Neuronal stem cell (in vitro differentiated cells): ENCODE results near the gene ODC1.
A peak's percentile ranks its signal among the peaks of the same experiment; 100 is the strongest.

Source experiments
- DNase-seq: peaks from one replicate; pipeline ENCODE4 v3.0.0-alpha.2; 2013; ENCODE audit warnings: low spot score
- H2AFZ ChIP-seq: one replicate; pipeline ENCODE4 v1.6.1; 2013; ENCODE audit warnings: mild to moderate bottlenecking, low read length, inconsistent platforms
- H2AK5ac ChIP-seq: 2 replicates; pipeline ENCODE4 v1.6.1; 2013; ENCODE audit warnings: low read depth, mild to moderate bottlenecking, inconsistent platforms, low read length, moderate library complexity, mixed read lengths
- H2BK120ac ChIP-seq: 2 replicates; pipeline ENCODE4 v1.6.1; 2013; ENCODE audit warnings: low read depth, mild to moderate bottlenecking, inconsistent platforms, low read length, moderate library complexity, mixed read lengths
- H2BK12ac ChIP-seq: one replicate; pipeline ENCODE4 v1.6.1; 2013; ENCODE audit warnings: low read length, inconsistent platforms
- H2BK15ac ChIP-seq: 2 replicates; pipeline ENCODE4 v1.6.1; 2013; ENCODE audit warnings: mild to moderate bottlenecking, low read length, inconsistent platforms, mixed read lengths
- H2BK5ac ChIP-seq: one replicate; pipeline ENCODE4 v1.6.1; 2013; ENCODE audit warnings: inconsistent platforms, mild to moderate bottlenecking, low read length, moderate library complexity
- H3K14ac ChIP-seq: one replicate; pipeline ENCODE4 v1.6.1; 2013; ENCODE audit warnings: low read length, inconsistent platforms
- H3K18ac ChIP-seq: 2 replicates; pipeline ENCODE4 v1.6.1; 2013; ENCODE audit warnings: low read length, inconsistent platforms
- H3K23ac ChIP-seq: 2 replicates; pipeline ENCODE4 v1.6.1; 2013; ENCODE audit warnings: low read depth, mild to moderate bottlenecking, mixed read lengths, low read length, inconsistent platforms; ENCODE audit not compliant: poor library complexity
- H3K27ac ChIP-seq: replicated peaks from 3 replicates; pipeline ENCODE4 v1.5.1; 2013; ENCODE audit warnings: low read length, inconsistent platforms
- H3K27me3 ChIP-seq, 3 experiments: 2 replicates each; pipeline ENCODE4 v1.6.1; 2013; ENCODE audit warnings: low read length in 3 of 3, mild to moderate bottlenecking in 2 of 3, inconsistent platforms in 1 of 3, low read depth in 1 of 3, mixed read lengths in 1 of 3, moderate library complexity in 1 of 3; ENCODE audit not compliant: control insufficient read depth in 3 of 3, insufficient read depth in 3 of 3
- H3K36me3 ChIP-seq, 2 donors: replicated peaks in 1 of 2; 2 replicates each; pipeline ENCODE4 v1.6.1; 2013; ENCODE audit warnings: low read length in 2 of 2; ENCODE audit not compliant: control insufficient read depth in 2 of 2, insufficient read depth in 2 of 2
- H3K4ac ChIP-seq: 2 replicates; pipeline ENCODE4 v1.6.1; 2013; ENCODE audit warnings: inconsistent platforms, mild to moderate bottlenecking, low read length, moderate library complexity
- H3K4me1 ChIP-seq, 2 donors: 1 replicate in 1 of 2; 2 replicates in 1 of 2; pipeline ENCODE4 v1.6.1; 2013; ENCODE audit warnings: low read length in 2 of 2, low read depth in 1 of 2; ENCODE audit not compliant: control insufficient read depth in 2 of 2, insufficient read depth in 1 of 2
- H3K4me2 ChIP-seq: one replicate; pipeline ENCODE4 v1.6.1; 2013; ENCODE audit warnings: mild to moderate bottlenecking, low read length, inconsistent platforms; ENCODE audit not compliant: insufficient read depth, poor library complexity, severe bottlenecking
- H3K4me3 ChIP-seq, 2 donors: 2 replicates each; pipeline ENCODE4 v1.5.1; 2013; ENCODE audit warnings: low read length in 2 of 2, mild to moderate bottlenecking in 2 of 2, inconsistent platforms in 1 of 2, moderate library complexity in 1 of 2
- H3K79me1 ChIP-seq: one replicate; pipeline ENCODE4 v1.6.1; 2013; ENCODE audit warnings: low read depth, mild to moderate bottlenecking, inconsistent platforms, low read length, moderate library complexity
- H3K9ac ChIP-seq: one replicate; pipeline ENCODE4 v1.6.1; 2013; ENCODE audit warnings: mild to moderate bottlenecking, low read depth, low read length, inconsistent platforms; ENCODE audit not compliant: poor library complexity
- H3K9me3 ChIP-seq, 2 donors: replicated peaks in 1 of 2; 2 replicates each; pipeline versions ENCODE3 to v1.6.1; 2013; ENCODE audit warnings: low read length in 2 of 2, mild to moderate bottlenecking in 2 of 2, inconsistent platforms in 1 of 2, low read depth in 1 of 2, mixed read lengths in 1 of 2, moderate library complexity in 1 of 2; ENCODE audit not compliant: control insufficient read depth in 2 of 2, insufficient read depth in 1 of 2
- H4K8ac ChIP-seq: one replicate; pipeline ENCODE4 v1.6.1; 2013; ENCODE audit warnings: low read depth, mild to moderate bottlenecking, inconsistent platforms, low read length, moderate library complexity
- H4K91ac ChIP-seq: one replicate; pipeline ENCODE4 v1.6.1; 2013; ENCODE audit warnings: low read length, low read depth, mild to moderate bottlenecking, inconsistent platforms; ENCODE audit not compliant: poor library complexity
- WGBS, 2 donors: extraction: QIAGEN DNeasy Blood & Tissue Kit; methylation state at CpG; one replicate each; pipeline ENCODE4 v1.1.7; 2013; ENCODE audit warnings: missing lambda C conversion rate in 2 of 2, mixed read lengths in 1 of 2; ENCODE audit not compliant: insufficient read length in 2 of 2, insufficient replicate concordance in 1 of 2; ENCODE audit errors: extremely low coverage in 2 of 2; 5-methylcytosine and 5-hydroxymethylcytosine counted together

ODC1 gene

GRCh38 chr2:10494351-10495066, 46.4 kb upstream of the ODC1 start:
- no peak overlapping the region for H3K27ac ChIP-seq
- H3K23ac ChIP-seq = peak overlapping the region; percentile 89
- peaks cover 1 to 5% of the 10 kb centered on the region in 2 donors for H3K4me1 ChIP-seq
- peak overlapping the region; percentile 78 for H3K18ac ChIP-seq
- no peak overlapping the region for H3K4me2 ChIP-seq
- DNase-seq = no peak
- H3K4ac ChIP-seq = peak overlapping the region; percentile 60
- no peak overlapping the region for H3K4me3 ChIP-seq
- H3K27me3 ChIP-seq = peaks cover 0 to 62% (median 0%) of the 10 kb centered on the region in 3 experiments
- no peak overlapping the region for H2AK5ac ChIP-seq
- no peak overlapping the region for H2BK12ac ChIP-seq
- H3K79me1 ChIP-seq = no peaks in the 10 kb centered on the region
- no peak overlapping the region for H2BK120ac ChIP-seq
- no peaks in the 10 kb centered on the region for H3K36me3 ChIP-seq
- H3K14ac ChIP-seq = no peak overlapping the region
- H2AFZ ChIP-seq = no peak overlapping the region
- no peaks in the 10 kb centered on the region for H3K9me3 ChIP-seq
- H4K8ac ChIP-seq = no peak overlapping the region
- no peak overlapping the region for H4K91ac ChIP-seq
- no CpG with 5 or more reads among the region's 13 CpGs for WGBS, 2 donors
- H2BK15ac ChIP-seq = peak overlapping the region; percentile 42
- H2BK5ac ChIP-seq = no peak overlapping the region
- H3K9ac ChIP-seq = no peak overlapping the region

- H3K4me2 ChIP-seq = no peak overlapping the region
- H2AFZ ChIP-seq = no peak overlapping the region
- H2BK120ac ChIP-seq = no peak overlapping the region
- no peak overlapping the region for H3K27ac ChIP-seq
- H2BK5ac ChIP-seq = no peak overlapping the region
- no peak overlapping the region for H4K8ac ChIP-seq
- no peak overlapping the region for H3K4ac ChIP-seq
- H2BK12ac ChIP-seq = no peak overlapping the region
- H3K4me1 ChIP-seq = peaks cover 1 to 5% of the 10 kb centered on the region in 2 donors
- H2BK15ac ChIP-seq = peak overlapping the region; percentile 42
- no peak overlapping the region for H3K4me3 ChIP-seq
- no CpG with 5 or more reads among the region's 22 CpGs for WGBS, 2 donors
- H3K27me3 ChIP-seq = peaks cover 0 to 56% (median 0%) of the 10 kb centered on the region in 3 experiments
- no peak overlapping the region for H3K23ac ChIP-seq
- no peak overlapping the region for H3K9ac ChIP-seq
- DNase-seq = no peak
- no peak overlapping the region for H4K91ac ChIP-seq
- H3K36me3 ChIP-seq = no peaks in the 10 kb centered on the region
- H3K9me3 ChIP-seq = no peaks in the 10 kb centered on the region
- H2AK5ac ChIP-seq = no peak overlapping the region
- H3K79me1 ChIP-seq = no peaks in the 10 kb centered on the region
- no peak overlapping the region for H3K14ac ChIP-seq
- peak overlapping the region; percentile 42 for H3K18ac ChIP-seq
Observed at GRCh38 chr2:10493634-10494281, 45.6 kb upstream of the ODC1 start.

- no peak for DNase-seq
- Histone ChIP-seq H2BK12ac (no peak overlapping the region), H2BK15ac (no peak overlapping the region), H2AK5ac (no peak overlapping the region), H3K4me2 (no peak overlapping the region), H3K9me3 (no peaks in the 10 kb centered on the region), H4K8ac (no peak overlapping the region), H3K4ac (no peak overlapping the region), H4K91ac (no peak overlapping the region), H3K23ac (no peak overlapping the region), H3K27ac (no peak overlapping the region), H3K4me1 (peaks cover 1 to 4% of the 10 kb centered on the region in 2 donors), H2AFZ (no peak overlapping the region), H3K36me3 (no peaks in the 10 kb centered on the region), H3K9ac (no peak overlapping the region), H3K4me3 (no peak overlapping the region), H3K18ac (no peak overlapping the region), H3K14ac (no peak overlapping the region), H2BK5ac (no peak overlapping the region), H2BK120ac (no peak overlapping the region), H3K27me3 (peaks cover 0 to 50% (median 0%) of the 10 kb centered on the region in 3 experiments), H3K79me1 (no peaks in the 10 kb centered on the region)
- WGBS, 2 donors = no CpG with 5 or more reads among the region's 5 CpGs
Observed at GRCh38 chr2:10493075-10493633, 45.0 kb upstream of the ODC1 start.

- H4K8ac ChIP-seq = no peak overlapping the region
- H2BK12ac ChIP-seq = no peak overlapping the region
- no peak overlapping the region for H2BK120ac ChIP-seq
- peaks cover 0 to 33% (median 0%) of the 10 kb centered on the region in 3 experiments for H3K27me3 ChIP-seq
- no peak overlapping the region for H3K9ac ChIP-seq
- no peak for DNase-seq
- no peak overlapping the region for H2AFZ ChIP-seq
- H2AK5ac ChIP-seq = no peak overlapping the region
- no peaks in the 10 kb centered on the region for H3K79me1 ChIP-seq
- no peak overlapping the region for H2BK15ac ChIP-seq
- no peaks in the 10 kb centered on the region for H3K9me3 ChIP-seq
- no peak overlapping the region for H3K18ac ChIP-seq
- no CpG with 5 or more reads among the region's 8 CpGs for WGBS, 2 donors
- no peak overlapping the region for H3K4me2 ChIP-seq
- H3K36me3 ChIP-seq = no peaks in the 10 kb centered on the region
- H3K23ac ChIP-seq = no peak overlapping the region
- no peak overlapping the region for H4K91ac ChIP-seq
- H3K4me1 ChIP-seq = no peaks in the 10 kb centered on the region
- no peak overlapping the region for H3K4ac ChIP-seq
- no peak overlapping the region for H3K4me3 ChIP-seq
- H3K14ac ChIP-seq = no peak overlapping the region
- no peak overlapping the region for H2BK5ac ChIP-seq
- H3K27ac ChIP-seq = no peak overlapping the region
Observed at GRCh38 chr2:10490806-10491291, 42.7 kb upstream of the ODC1 start.
